AG04450 (cell line): ENCODE results near the gene CFAP206. TPM values are rescaled to one million over a fixed set of nuclear protein-coding genes. Genes with fewer than 3 reads are reported as not detected.
"Not testable (repeated sequence)": the region's sequence is repeated elsewhere in the genome, so short reads cannot be mapped to it uniquely, and the experiment has no call there.

Experiments
- CTCF ChIA-PET: fragments of 300-600, 350-600 bp; formaldehyde crosslinking; extraction: SDS; loops from one replicate; lab custom pipeline; 2022; ENCODE audit warnings: antibody characterized with exemption, inconsistent platforms; lab: Charles Lee
- POLR2A ChIA-PET: fragments of 350-600 bp; formaldehyde crosslinking; extraction: SDS; loops from one replicate; lab custom pipeline; 2021; ENCODE audit warnings: antibody characterized with exemption, inconsistent platforms; lab: Yijun Ruan, JAX
- DNase-seq: peaks from one replicate; pipeline ENCODE4 v3.0.0-alpha.2; 2011; ENCODE audit warnings: low read depth, low spot score
- H3K27ac ChIP-seq: one replicate; pipeline ENCODE4 v1.5.1; 2012; ENCODE audit warnings: low read depth, low read length, control low read depth
- H3K27me3 ChIP-seq: one replicate; pipeline ENCODE4 v1.6.0; 2012; ENCODE audit warnings: low read length; ENCODE audit not compliant: control insufficient read depth, insufficient read depth
- H3K4me3 ChIP-seq: 2 replicates; pipeline ENCODE4 v1.5.1; 2011; ENCODE audit warnings: mild to moderate bottlenecking, low read depth, low read length, control low read depth
- H3K9me3 ChIP-seq: 2 replicates; pipeline ENCODE4 v1.5.1; 2012; ENCODE audit warnings: low read length; ENCODE audit not compliant: control insufficient read depth, insufficient read depth
- CTCF ChIP-seq: IDR thresholded peaks from 2 replicates; pipeline ENCODE4 v1.5.1; 2011; ENCODE audit warnings: low read depth, low read length, control low read depth, inconsistent platforms
- polyA plus RNA-seq: library from polyadenylated mRNA; depleted of rRNA; stranded (reverse); fragments of >200 nt; gene quantifications from 2 replicates; pipeline ENCODE4 v1.2.3, GENCODE V29; 2011

Gene CFAP206
- polyA plus RNA-seq, 1 experiment: 0.11 TPM

GRCh38 chr6:87484491-87484890 is 76.7 kb downstream of the CFAP206 start:
- DNase-seq: no peak
- Histone ChIP-seq H3K4me3 (no peak overlapping the region), H3K27me3 (no peaks in the 10 kb centered on the region), H3K9me3 (peaks cover 12% of the 10 kb centered on the region), H3K27ac (no peak overlapping the region)
- TF ChIP-seq CTCF: no peak
- ChIA-PET CTCF (no interaction called here), POLR2A (no interaction called here)

- CTCF ChIA-PET: no interaction called here
- TF ChIP-seq CTCF: no peak
- H3K4me3 ChIP-seq: no peak overlapping the region
Observed at GRCh38 chr6:87487555-87487954, 79.8 kb downstream of the CFAP206 start.

GRCh38 chr6:87489326-87489725 is 81.6 kb downstream of the CFAP206 start:
- H3K27ac ChIP-seq, H3K4me3 ChIP-seq, DNase-seq, H3K9me3 ChIP-seq, H3K27me3 ChIP-seq, POLR2A ChIA-PET: not testable (repeated sequence)
- CTCF ChIA-PET: interaction anchor here (0.6 to 0.7 kb wide), 2 partner anchors 107 to 1334 kb away, joined by 3 to 4 read pairs; no protein-coding TSS in a partner anchor

More at GRCh38 chr6:87487555-87487954, 79.8 kb downstream of the CFAP206 start:
- POLR2A ChIA-PET: no interaction called here
- Histone ChIP-seq H3K9me3 (peaks cover 12% of the 10 kb centered on the region), H3K27me3 (no peaks in the 10 kb centered on the region), H3K27ac (no peak overlapping the region)
- DNase-seq: peak; percentile 24

GRCh38 chr6:87494761-87495422 is 87.1 kb downstream of the CFAP206 start:
- no peaks in the 10 kb centered on the region for H3K27me3 ChIP-seq
- ChIA-PET POLR2A (no interaction called here), CTCF (no interaction called here)
- no peaks in the 10 kb centered on the region for H3K9me3 ChIP-seq
- H3K4me3 ChIP-seq: no peak overlapping the region
- H3K27ac ChIP-seq: no peak overlapping the region
- no peak for TF ChIP-seq CTCF
- no peak for DNase-seq

- Histone ChIP-seq H3K27ac (no peak overlapping the region), H3K9me3 (no peaks in the 10 kb centered on the region), H3K4me3 (no peak overlapping the region), H3K27me3 (no peaks in the 10 kb centered on the region)
- POLR2A ChIA-PET: no interaction called here
- CTCF ChIA-PET: no interaction called here
- no peak for TF ChIP-seq CTCF
- DNase-seq: no peak
Observed at GRCh38 chr6:87498048-87498447, 90.3 kb downstream of the CFAP206 start.
